RWPE1 (cell line): Measurements from ENCODE around the gene TACR1.

Experiments
- CTCF ChIA-PET: fragments of 350-600 bp; sonication (Branson Sonifier 250); formaldehyde crosslinking; extraction: SDS; loops from one replicate; lab custom pipeline; 2021; lab: Yijun Ruan, JAX
- POLR2A ChIA-PET: fragments of 400-600 bp; formaldehyde crosslinking; extraction: SDS; loops from one replicate; lab custom pipeline; 2020; ENCODE audit warnings: antibody characterized with exemption; ENCODE audit not compliant: low non-redundant PET; lab: Yijun Ruan, JAX
- DNase-seq: peaks from one replicate; pipeline ENCODE4 v3.0.0; 2012; ENCODE audit warnings: low spot score
- H3K27ac ChIP-seq: fragments of 450-650 bp; 2 replicates; pipeline ENCODE4 v1.5.1; 2017
- TF ChIP-seq, protein P1 (sequence below): fragments of 450-650 bp; conservative IDR thresholded peaks from 2 replicates; pipeline ENCODE4 v1.5.1; 2017; ENCODE audit warnings: low read depth, mild to moderate bottlenecking

The TACR1 gene

DNA sequence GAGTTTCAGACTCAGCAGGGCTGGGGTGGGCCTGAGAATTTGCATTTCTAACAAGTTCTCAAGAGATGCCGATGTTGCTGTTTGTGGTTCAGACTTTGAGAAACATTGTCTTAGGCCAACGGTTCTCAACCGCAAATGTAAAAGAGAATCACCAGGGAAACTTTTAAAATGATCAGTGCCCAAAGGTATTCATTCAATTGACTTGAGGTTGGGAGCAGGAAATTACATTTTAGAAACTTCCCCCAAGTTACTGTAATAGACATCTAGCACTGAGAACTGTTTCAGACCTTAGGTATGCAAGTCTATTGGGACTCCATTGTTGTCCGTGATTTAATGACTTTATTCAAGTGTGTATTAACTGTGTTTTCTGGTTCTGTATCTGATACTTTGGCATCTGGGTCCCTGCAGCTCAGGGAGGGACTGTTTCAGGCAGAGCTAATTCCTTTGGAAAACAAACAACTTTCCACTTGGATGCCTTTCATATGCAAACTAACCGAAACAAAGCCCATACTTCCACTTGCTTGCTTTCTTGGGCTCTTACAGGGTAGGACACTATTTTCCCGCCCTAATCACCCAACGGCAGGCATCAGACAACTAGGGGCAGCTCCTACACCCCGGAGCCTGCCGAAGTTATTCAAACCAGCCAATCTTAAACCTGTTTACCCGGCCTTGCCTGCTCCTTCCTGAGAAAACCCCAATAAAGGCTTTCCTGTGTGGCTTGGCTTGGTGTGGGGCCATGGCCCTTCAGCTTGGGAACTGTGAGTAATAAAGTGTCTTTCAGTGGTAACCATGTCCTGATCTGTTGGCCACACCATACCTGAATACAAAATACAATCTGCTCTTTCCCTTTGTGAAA, 143.3 kb downstream of the TACR1 start:
- no peak overlapping the region for H3K27ac ChIP-seq
- DNase-seq = no peak
- POLR2A ChIA-PET = no interaction called here
- TF ChIP-seq, protein P1, sequence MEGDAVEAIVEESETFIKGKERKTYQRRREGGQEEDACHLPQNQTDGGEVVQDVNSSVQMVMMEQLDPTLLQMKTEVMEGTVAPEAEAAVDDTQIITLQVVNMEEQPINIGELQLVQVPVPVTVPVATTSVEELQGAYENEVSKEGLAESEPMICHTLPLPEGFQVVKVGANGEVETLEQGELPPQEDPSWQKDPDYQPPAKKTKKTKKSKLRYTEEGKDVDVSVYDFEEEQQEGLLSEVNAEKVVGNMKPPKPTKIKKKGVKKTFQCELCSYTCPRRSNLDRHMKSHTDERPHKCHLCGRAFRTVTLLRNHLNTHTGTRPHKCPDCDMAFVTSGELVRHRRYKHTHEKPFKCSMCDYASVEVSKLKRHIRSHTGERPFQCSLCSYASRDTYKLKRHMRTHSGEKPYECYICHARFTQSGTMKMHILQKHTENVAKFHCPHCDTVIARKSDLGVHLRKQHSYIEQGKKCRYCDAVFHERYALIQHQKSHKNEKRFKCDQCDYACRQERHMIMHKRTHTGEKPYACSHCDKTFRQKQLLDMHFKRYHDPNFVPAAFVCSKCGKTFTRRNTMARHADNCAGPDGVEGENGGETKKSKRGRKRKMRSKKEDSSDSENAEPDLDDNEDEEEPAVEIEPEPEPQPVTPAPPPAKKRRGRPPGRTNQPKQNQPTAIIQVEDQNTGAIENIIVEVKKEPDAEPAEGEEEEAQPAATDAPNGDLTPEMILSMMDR = no peak
- CTCF ChIA-PET = no interaction called here

DNA sequence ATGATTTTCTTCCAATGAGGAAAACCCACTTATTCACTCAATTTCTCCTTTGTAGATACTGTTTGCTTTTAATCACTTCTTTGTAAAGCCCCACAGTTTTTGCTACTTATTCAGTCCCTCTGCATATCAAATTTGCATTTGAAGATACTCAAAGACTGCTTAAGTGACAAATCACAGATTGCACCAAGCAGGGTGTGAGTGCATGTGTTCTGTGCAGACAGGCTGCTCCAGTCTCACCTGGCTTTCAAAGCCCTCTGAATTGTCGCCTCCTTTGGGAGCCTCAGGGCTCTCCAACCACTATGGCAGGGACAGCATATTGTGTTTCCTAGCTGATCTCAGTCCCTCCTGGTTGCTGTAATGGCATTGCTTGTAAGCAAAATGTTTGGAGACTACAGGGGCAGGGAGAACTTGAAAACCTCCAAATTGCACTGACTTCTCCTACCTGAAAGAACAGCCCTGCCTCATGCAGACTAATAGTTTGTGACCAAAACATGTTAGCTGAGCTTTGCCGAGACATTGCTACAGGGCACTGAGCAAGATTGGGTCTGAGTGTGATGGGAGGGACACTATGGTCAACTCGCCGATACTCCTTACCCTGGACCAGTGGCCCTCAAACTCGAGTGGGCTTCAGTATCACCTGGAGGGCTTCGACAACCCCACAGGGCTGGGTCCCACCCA, 144.0 kb downstream of the TACR1 start:
- no peak for DNase-seq
- CTCF ChIA-PET = no interaction called here
- POLR2A ChIA-PET = no interaction called here
- TF ChIP-seq, protein P1 = no peak
- H3K27ac ChIP-seq = no peak overlapping the region

DNA sequence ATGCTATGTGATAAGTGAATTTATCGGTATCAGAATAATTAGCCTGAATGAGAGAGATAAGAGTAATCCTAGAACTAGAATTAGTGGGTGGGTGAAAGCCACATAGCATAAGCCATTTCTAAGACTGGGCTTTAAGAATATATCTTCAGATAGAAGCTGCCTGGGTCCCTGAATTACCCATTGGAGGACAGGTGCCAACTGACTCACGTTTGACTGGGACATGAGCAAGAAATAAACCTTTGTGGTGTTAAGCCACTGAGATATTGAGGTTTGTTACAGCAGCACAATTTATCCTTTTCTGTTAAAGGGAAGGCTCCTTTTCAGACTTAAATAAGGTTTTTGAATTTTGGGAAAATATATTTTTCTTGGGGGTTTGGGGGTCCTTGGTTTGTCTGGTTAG, 145.0 kb downstream of the TACR1 start:
- POLR2A ChIA-PET = no interaction called here
- H3K27ac ChIP-seq = no peak overlapping the region
- CTCF ChIA-PET = interaction anchor here (0.6 to 1.3 kb wide), 3 partner anchors 11 to 86 kb away, joined by 3 read pairs; no protein-coding TSS in a partner anchor
- TF ChIP-seq, protein P1 = no peak
- DNase-seq = no peak

DNA sequence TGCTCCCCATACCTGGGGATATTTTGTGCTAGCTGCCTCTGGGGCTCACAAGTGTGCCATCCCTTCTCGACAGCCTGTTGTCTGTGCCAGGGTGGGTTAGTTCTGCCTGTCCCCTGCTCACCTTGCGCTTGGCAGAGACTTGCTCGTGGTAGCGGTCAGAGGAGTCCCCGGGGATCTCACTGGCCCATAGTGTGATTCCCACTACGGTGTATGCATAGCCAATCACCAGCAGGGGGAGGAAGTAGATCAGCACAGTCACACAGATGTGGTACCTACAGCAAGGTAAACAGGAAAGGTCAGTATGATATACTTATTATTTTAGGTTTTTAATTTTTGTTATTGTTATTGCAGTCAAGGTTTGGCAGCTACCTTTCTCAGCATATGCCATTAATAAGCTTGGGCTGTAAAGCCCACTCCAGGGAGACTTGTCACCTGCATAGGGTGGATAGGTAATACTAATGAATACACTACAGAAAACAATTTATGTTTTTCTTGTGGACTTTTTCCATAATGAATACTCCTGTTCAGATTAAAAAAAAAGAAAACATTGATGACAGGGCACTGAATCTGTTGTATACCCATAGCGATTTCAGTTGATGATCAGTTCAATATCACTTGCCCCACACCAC, 145.7 kb downstream of the TACR1 start:
- ChIA-PET CTCF (interaction anchor here (0.6 to 1.6 kb wide), 4 partner anchors 10 to 85 kb away, joined by 3 to 6 read pairs (median 3); no protein-coding TSS in a partner anchor), POLR2A (no interaction called here)
- peak; percentile 50 for DNase-seq
- H3K27ac ChIP-seq = no peak overlapping the region
- TF ChIP-seq, protein P1 = peak; percentile 50

DNA sequence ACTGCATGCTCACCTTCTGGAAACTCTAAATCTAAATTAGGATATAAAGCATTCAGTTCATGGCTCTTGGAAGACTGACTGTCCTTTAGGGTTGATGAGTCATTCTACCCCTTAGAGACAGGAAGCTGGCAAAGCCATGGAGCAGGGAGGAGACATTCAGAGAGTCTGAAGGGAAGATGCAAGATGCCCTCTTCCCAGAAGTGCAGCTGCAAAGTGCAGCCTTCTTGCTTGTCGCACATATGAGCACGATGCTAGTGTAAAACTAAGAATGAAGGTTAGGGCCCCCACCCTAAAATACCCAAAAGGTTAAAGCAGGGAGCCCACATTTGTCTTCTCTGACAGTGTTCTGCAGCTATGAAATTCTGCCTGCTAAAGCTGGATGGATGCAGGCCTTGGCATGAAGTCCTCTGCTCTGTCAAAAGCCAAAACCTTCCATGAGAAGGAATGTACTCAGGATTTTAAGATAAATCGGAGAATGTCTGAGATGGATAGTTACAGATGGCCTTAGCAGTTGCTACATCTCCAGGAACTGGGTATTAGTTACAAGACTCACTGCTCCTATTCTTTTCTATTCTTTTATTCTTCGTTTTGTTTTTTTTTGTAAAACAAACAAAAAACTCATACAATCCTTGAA, 151.2 kb downstream of the TACR1 start:
- ChIA-PET POLR2A (no interaction called here), CTCF (interaction anchor here (0.6 kb wide), 1 partner anchor 485 kb away, joined by 3 read pairs; no protein-coding TSS in a partner anchor)
- peak; percentile 25 for DNase-seq
- TF ChIP-seq, protein P1 = no peak
- H3K27ac ChIP-seq = no peak overlapping the region
